Neuronal stem cell (in vitro differentiated cells): ENCODE data around the gene MAN1B1.
"Not testable (repeated sequence)": the region's sequence is repeated elsewhere in the genome, so short reads cannot be mapped to it uniquely, and the experiment has no call there.

Experiments used
- DNase-seq: peaks from one replicate; pipeline ENCODE4 v3.0.0-alpha.2; 2013; ENCODE audit warnings: low spot score
- H2AFZ ChIP-seq: one replicate; pipeline ENCODE4 v1.6.1; 2013; ENCODE audit warnings: mild to moderate bottlenecking, low read length, inconsistent platforms
- H2AK5ac ChIP-seq: 2 replicates; pipeline ENCODE4 v1.6.1; 2013; ENCODE audit warnings: low read depth, mild to moderate bottlenecking, inconsistent platforms, low read length, moderate library complexity, mixed read lengths
- H2BK120ac ChIP-seq: 2 replicates; pipeline ENCODE4 v1.6.1; 2013; ENCODE audit warnings: low read depth, mild to moderate bottlenecking, inconsistent platforms, low read length, moderate library complexity, mixed read lengths
- H2BK12ac ChIP-seq: one replicate; pipeline ENCODE4 v1.6.1; 2013; ENCODE audit warnings: low read length, inconsistent platforms
- H2BK15ac ChIP-seq: 2 replicates; pipeline ENCODE4 v1.6.1; 2013; ENCODE audit warnings: mild to moderate bottlenecking, low read length, inconsistent platforms, mixed read lengths
- H2BK5ac ChIP-seq: one replicate; pipeline ENCODE4 v1.6.1; 2013; ENCODE audit warnings: inconsistent platforms, mild to moderate bottlenecking, low read length, moderate library complexity
- H3K14ac ChIP-seq: one replicate; pipeline ENCODE4 v1.6.1; 2013; ENCODE audit warnings: low read length, inconsistent platforms
- H3K18ac ChIP-seq: 2 replicates; pipeline ENCODE4 v1.6.1; 2013; ENCODE audit warnings: low read length, inconsistent platforms
- H3K23ac ChIP-seq: 2 replicates; pipeline ENCODE4 v1.6.1; 2013; ENCODE audit warnings: low read depth, mild to moderate bottlenecking, mixed read lengths, low read length, inconsistent platforms; ENCODE audit not compliant: poor library complexity
- H3K27ac ChIP-seq: replicated peaks from 3 replicates; pipeline ENCODE4 v1.5.1; 2013; ENCODE audit warnings: low read length, inconsistent platforms
- H3K27me3 ChIP-seq, 3 experiments: 2 replicates each; pipeline ENCODE4 v1.6.1; 2013; ENCODE audit warnings: low read length in 3 of 3, mild to moderate bottlenecking in 2 of 3, inconsistent platforms in 1 of 3, low read depth in 1 of 3, mixed read lengths in 1 of 3, moderate library complexity in 1 of 3; ENCODE audit not compliant: control insufficient read depth in 3 of 3, insufficient read depth in 3 of 3
- H3K36me3 ChIP-seq, 2 donors: replicated peaks in 1 of 2; 2 replicates each; pipeline ENCODE4 v1.6.1; 2013; ENCODE audit warnings: low read length in 2 of 2; ENCODE audit not compliant: control insufficient read depth in 2 of 2, insufficient read depth in 2 of 2
- H3K4ac ChIP-seq: 2 replicates; pipeline ENCODE4 v1.6.1; 2013; ENCODE audit warnings: inconsistent platforms, mild to moderate bottlenecking, low read length, moderate library complexity
- H3K4me1 ChIP-seq, 2 donors: 1 replicate in 1 of 2; 2 replicates in 1 of 2; pipeline ENCODE4 v1.6.1; 2013; ENCODE audit warnings: low read length in 2 of 2, low read depth in 1 of 2; ENCODE audit not compliant: control insufficient read depth in 2 of 2, insufficient read depth in 1 of 2
- H3K4me2 ChIP-seq: one replicate; pipeline ENCODE4 v1.6.1; 2013; ENCODE audit warnings: mild to moderate bottlenecking, low read length, inconsistent platforms; ENCODE audit not compliant: insufficient read depth, poor library complexity, severe bottlenecking
- H3K4me3 ChIP-seq, 2 donors: 2 replicates each; pipeline ENCODE4 v1.5.1; 2013; ENCODE audit warnings: low read length in 2 of 2, mild to moderate bottlenecking in 2 of 2, inconsistent platforms in 1 of 2, moderate library complexity in 1 of 2
- H3K79me1 ChIP-seq: one replicate; pipeline ENCODE4 v1.6.1; 2013; ENCODE audit warnings: low read depth, mild to moderate bottlenecking, inconsistent platforms, low read length, moderate library complexity
- H3K9ac ChIP-seq: one replicate; pipeline ENCODE4 v1.6.1; 2013; ENCODE audit warnings: mild to moderate bottlenecking, low read depth, low read length, inconsistent platforms; ENCODE audit not compliant: poor library complexity
- H3K9me3 ChIP-seq, 2 donors: replicated peaks in 1 of 2; 2 replicates each; pipeline versions ENCODE3 to v1.6.1; 2013; ENCODE audit warnings: low read length in 2 of 2, mild to moderate bottlenecking in 2 of 2, inconsistent platforms in 1 of 2, low read depth in 1 of 2, mixed read lengths in 1 of 2, moderate library complexity in 1 of 2; ENCODE audit not compliant: control insufficient read depth in 2 of 2, insufficient read depth in 1 of 2
- H4K8ac ChIP-seq: one replicate; pipeline ENCODE4 v1.6.1; 2013; ENCODE audit warnings: low read depth, mild to moderate bottlenecking, inconsistent platforms, low read length, moderate library complexity
- H4K91ac ChIP-seq: one replicate; pipeline ENCODE4 v1.6.1; 2013; ENCODE audit warnings: low read length, low read depth, mild to moderate bottlenecking, inconsistent platforms; ENCODE audit not compliant: poor library complexity
- whole genome bisulfite sequencing, 2 donors: extraction: QIAGEN DNeasy Blood & Tissue Kit; methylation state at CpG; one replicate each; pipeline ENCODE4 v1.1.7; 2013; ENCODE audit warnings: missing lambda C conversion rate in 2 of 2, mixed read lengths in 1 of 2; ENCODE audit not compliant: insufficient read length in 2 of 2, insufficient replicate concordance in 1 of 2; ENCODE audit errors: extremely low coverage in 2 of 2; 5-methylcytosine and 5-hydroxymethylcytosine counted together

The MAN1B1 gene

DNA sequence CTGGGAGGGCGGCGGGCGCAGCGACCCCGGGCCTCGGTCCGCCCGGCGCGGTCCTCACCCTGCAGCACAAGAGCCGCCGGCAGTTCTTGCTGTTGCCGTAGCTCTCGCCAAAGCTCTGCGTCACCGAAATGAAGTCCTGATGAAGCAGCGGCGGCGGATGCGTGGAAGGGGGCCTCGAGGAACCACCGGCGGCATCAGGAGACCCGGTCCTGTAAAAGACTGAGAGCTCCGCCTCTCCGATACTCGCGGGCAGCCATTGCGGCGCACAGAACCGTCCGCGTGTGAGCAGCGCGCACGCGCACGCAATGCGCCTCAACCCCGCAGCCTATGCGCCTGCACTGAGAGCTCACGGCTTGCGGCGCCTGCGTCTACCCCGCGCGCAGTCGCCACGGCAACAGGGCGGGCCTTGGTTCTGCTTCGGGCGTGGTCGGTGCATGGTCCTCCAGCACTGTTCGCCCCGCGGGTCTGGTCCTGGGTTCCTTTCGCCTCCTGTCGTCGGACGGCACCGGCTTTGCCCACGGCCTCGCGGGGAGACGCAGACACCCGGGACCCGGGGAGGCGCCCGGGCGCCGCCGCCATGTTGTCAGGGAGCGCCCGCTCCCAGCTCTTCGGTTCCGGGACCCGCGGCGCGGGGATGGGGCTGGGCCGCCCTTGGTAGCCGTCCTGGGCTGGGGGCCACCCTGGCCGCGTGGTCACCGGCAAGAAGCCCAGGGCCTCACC lies 42.8 kb downstream of the MAN1B1 start:
- peak overlapping the region; percentile 93 for H3K4ac ChIP-seq
- peak overlapping the region; percentile 56 for H4K91ac ChIP-seq
- peak; percentile 83 for DNase-seq
- H3K4me2 ChIP-seq, result peak overlapping the region; percentile 81
- H3K4me3 ChIP-seq, result peak overlapping the region; percentile 91 to 93
- H3K14ac ChIP-seq, result peak overlapping the region; percentile 72
- peak overlapping the region; percentile 98 for H3K23ac ChIP-seq
- peak overlapping the region; percentile 99 for H3K9ac ChIP-seq
- H3K79me1 ChIP-seq, result peaks cover 6% of the 10 kb centered on the region
- H2BK120ac ChIP-seq, result no peak overlapping the region
- no CpG with 5 or more reads among the region's 86 CpGs for WGBS, 2 donors
- no peaks in the 10 kb centered on the region for H3K36me3 ChIP-seq
- H3K9me3 ChIP-seq, result no peaks in the 10 kb centered on the region
- H3K27me3 ChIP-seq, result peaks cover 0 to 6% (median 2%) of the 10 kb centered on the region in 3 experiments
- H4K8ac ChIP-seq, result peak overlapping the region; percentile 65
- peak overlapping the region; percentile 30 for H2BK15ac ChIP-seq
- peak overlapping the region; percentile 98 for H2AFZ ChIP-seq
- H3K27ac ChIP-seq, result no peak overlapping the region
- peaks cover 6 to 15% of the 10 kb centered on the region in 2 donors for H3K4me1 ChIP-seq
- H2BK12ac ChIP-seq, result no peak overlapping the region
- peak overlapping the region; percentile 90 for H2BK5ac ChIP-seq
- H2AK5ac ChIP-seq, result peak overlapping the region; percentile 97
- peak overlapping the region; percentile 92 for H3K18ac ChIP-seq

DNA sequence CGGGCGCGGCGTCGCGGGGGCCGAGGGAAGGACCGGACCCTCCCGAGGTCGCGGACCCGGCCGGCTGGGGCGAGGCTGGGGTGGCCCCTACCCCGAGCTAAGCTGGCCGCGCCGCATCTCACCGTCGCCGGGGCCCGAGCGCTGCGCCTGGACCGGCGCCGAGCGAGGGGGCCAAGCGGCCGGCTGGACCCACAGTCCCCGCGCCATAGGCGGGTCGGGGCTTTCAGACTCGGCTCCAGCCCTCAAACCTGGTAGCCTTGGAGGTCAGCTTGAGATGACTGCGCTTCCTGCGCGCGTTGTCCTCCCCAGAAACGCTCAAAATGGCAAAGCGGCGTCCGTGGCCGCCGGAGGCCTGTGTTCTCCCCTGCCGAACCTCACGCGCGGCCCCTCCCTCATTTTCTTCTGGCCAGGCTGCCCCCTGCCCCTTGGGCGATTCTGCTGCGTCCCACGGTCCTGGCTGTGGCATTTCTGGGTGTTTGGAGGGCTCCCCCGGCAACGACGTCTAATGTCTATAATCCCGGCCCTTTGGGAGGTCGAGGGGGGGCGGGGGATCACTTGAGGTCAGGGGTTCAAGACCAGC lies 43.5 kb downstream of the MAN1B1 start:
- Histone ChIP-seq H2BK5ac (peak overlapping the region; percentile 90), H3K27ac (no peak overlapping the region), H3K4me1 (peaks cover 6 to 15% of the 10 kb centered on the region in 2 donors), H3K14ac (peak overlapping the region; percentile 38), H3K9me3 (no peaks in the 10 kb centered on the region), H3K4me3 (peak overlapping the region; percentile 91 to 93), H3K36me3 (no peaks in the 10 kb centered on the region), H3K9ac (peak overlapping the region; percentile 77), H3K18ac (peak overlapping the region; percentile 92), H2AK5ac (peak overlapping the region; percentile 74), H2BK15ac (peak overlapping the region; percentile 30), H2BK120ac (no peak overlapping the region), H2AFZ (peak overlapping the region; percentile 98), H2BK12ac (no peak overlapping the region), H3K23ac (peak overlapping the region; percentile 98), H3K27me3 (peaks cover 0 to 6% (median 2%) of the 10 kb centered on the region in 3 experiments), H3K4me2 (peak overlapping the region; percentile 81), H4K91ac (no peak overlapping the region), H4K8ac (peak overlapping the region; percentile 43), H3K79me1 (peaks cover 6% of the 10 kb centered on the region), H3K4ac (peak overlapping the region; percentile 66)
- WGBS, 2 donors, result no CpG with 5 or more reads among the region's 58 CpGs
- no peak for DNase-seq

DNA sequence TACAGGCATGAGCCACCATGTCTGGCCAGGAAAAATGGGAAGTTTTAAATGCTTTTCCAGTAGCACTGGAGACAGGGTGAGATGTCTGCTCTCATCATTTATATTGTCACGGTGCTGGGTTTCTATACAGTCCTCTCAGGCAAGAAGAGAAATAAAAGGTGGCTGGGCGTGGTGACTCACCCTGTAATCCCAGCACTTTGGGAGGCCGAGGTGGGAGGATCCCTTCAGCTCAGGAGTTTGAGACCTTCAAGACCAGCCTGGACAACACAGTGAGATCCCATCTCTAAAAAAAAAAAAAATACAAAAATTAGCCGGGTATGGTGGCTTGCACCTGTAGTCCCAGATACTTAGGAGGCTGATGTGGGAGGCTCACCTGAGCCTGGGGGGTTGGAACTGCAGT lies 47.4 kb downstream of the MAN1B1 start:
- Histone ChIP-seq H3K18ac (no peak overlapping the region), H3K4me3 (no peak overlapping the region), H4K91ac (no peak overlapping the region), H4K8ac (no peak overlapping the region), H2BK5ac (no peak overlapping the region), H2BK120ac (no peak overlapping the region), H3K23ac (no peak overlapping the region), H2BK15ac (no peak overlapping the region), H3K27ac (no peak overlapping the region), H3K9me3 (no peaks in the 10 kb centered on the region), H3K9ac (no peak overlapping the region), H3K36me3 (no peaks in the 10 kb centered on the region), H3K4me2 (no peak overlapping the region), H3K14ac (no peak overlapping the region), H3K27me3 (peaks cover 8 to 40% (median 37%) of the 10 kb centered on the region in 3 experiments), H2AK5ac (no peak overlapping the region), H3K4ac (no peak overlapping the region), H3K4me1 (peaks cover 0 to 4% of the 10 kb centered on the region in 2 donors), H2AFZ (no peak overlapping the region), H2BK12ac (no peak overlapping the region), H3K79me1 (peaks cover 3% of the 10 kb centered on the region)
- DNase-seq, result no peak
- no CpG with 5 or more reads among the region's 4 CpGs for WGBS, 2 donors

DNA sequence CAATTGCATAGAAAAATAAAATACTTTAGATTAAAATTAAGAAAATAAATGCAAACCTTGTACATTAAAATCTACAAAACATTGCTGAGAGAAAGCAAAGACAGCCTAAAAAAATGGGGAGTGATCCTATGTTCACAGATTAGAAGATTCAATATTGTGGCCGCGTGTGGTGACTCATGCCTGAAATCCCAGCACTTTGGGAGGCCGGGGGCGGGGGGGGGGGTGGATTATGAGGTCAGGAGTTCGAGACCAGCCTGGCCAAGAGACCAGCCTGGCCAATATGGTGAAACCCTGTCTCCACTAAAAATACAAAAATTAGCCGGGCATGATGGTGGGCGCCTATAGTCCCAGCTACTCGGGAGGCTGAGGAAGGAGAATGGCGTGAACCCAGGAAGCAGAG lies 48.4 kb downstream of the MAN1B1 start:
- no CpG with 5 or more reads among the region's 9 CpGs for WGBS, 2 donors
- not testable (repeated sequence) for H4K8ac ChIP-seq, H3K18ac ChIP-seq, H2AK5ac ChIP-seq, H2BK15ac ChIP-seq, H2AFZ ChIP-seq, H3K14ac ChIP-seq, H3K79me1 ChIP-seq, H3K4me3 ChIP-seq, H2BK5ac ChIP-seq, H2BK12ac ChIP-seq, H3K9me3 ChIP-seq, H3K4me2 ChIP-seq, H2BK120ac ChIP-seq, H3K23ac ChIP-seq, H4K91ac ChIP-seq, H3K9ac ChIP-seq, H3K4me1 ChIP-seq, H3K4ac ChIP-seq, H3K36me3 ChIP-seq, H3K27ac ChIP-seq, DNase-seq
- H3K27me3 ChIP-seq, result peaks cover 11 to 49% (median 46%) of the 10 kb centered on the region in 3 experiments
